OCI-LY7 (cell line): Measurements from ENCODE around the gene MARK4.

Experiments used
- CTCF ChIP-seq: fragments of 200-600 bp; sonication (generic); conservative IDR thresholded peaks from 2 replicates; pipeline ENCODE4 v1.5.1; 2014; ENCODE audit warnings: mild to moderate bottlenecking, antibody characterized with exemption, low read length, moderate library complexity, mixed read lengths
- EZH2phosphoT487 ChIP-seq: fragments of 200-600 bp; sonication (generic); IDR thresholded peaks from 2 replicates; pipeline ENCODE4 v1.6.1; 2018; ENCODE audit warnings: low read depth, borderline replicate concordance, mild to moderate bottlenecking, mixed run types, antibody characterized with exemption, low read length, moderate library complexity, mixed read lengths

- TF ChIP-seq CTCF = no peak
- TF ChIP-seq EZH2phosphoT487 = no peak
Measured at GRCh38 chr19:45205810-45206209, 45.3 kb upstream of the MARK4 start.
